ENCODE measurements around the gene FNDC1.

Gene FNDC1

DNA sequence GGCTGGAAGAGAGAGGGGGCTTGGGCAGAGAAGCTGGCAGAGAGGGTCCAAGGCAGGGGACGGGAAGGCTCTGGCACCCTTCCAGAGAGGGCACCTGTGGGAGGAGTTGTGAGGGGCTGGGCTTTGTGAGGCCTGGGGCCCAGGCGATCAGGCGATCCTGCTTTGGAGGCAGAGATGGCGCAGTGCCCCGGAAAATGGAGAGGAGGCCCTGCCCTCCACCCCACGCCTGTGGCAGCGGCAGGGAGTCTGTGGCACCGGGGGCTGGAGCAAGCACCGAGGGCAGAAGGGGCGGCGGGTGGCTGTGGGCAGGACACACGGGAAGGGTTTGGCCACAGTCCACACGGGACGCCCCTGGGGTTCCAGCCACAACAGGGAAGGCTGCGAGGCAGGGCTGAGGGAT, 36.5 kb upstream of the FNDC1 start:
- H3K18ac ChIP-seq (ENCODE audit: low read length), result no peak overlapping the region
- no peak overlapping the region for H3K9ac ChIP-seq (ENCODE audit: low read length)
- H2BK5ac ChIP-seq (ENCODE audit: low read length), result no peak overlapping the region
- no peak overlapping the region for H4K8ac ChIP-seq (ENCODE audit: low read depth, low read length)
- H3K56ac ChIP-seq (ENCODE audit: low read length), result no peak overlapping the region
- H3K4me1 ChIP-seq (ENCODE audit: control insufficient read depth, low read depth, low read length), result no peaks in the 10 kb centered on the region
- no peaks in the 10 kb centered on the region for H3K79me1 ChIP-seq (ENCODE audit: low read length)
- H3K23ac ChIP-seq (ENCODE audit: low read length), result no peak overlapping the region
- H3K36me3 ChIP-seq (ENCODE audit: control insufficient read depth, insufficient read depth, low read length), result no peaks in the 10 kb centered on the region
- no peak overlapping the region for H3K4me3 ChIP-seq (ENCODE audit: low read length)
- WGBS (ENCODE audit: extremely low coverage, insufficient coverage, low lambda C conversion rate), result no CpG with 5 or more reads among the region's 15 CpGs
- no peak overlapping the region for H3K27ac ChIP-seq (ENCODE audit: low read depth, low read length)
- H3K4ac ChIP-seq (ENCODE audit: low read depth, low read length), result no peak overlapping the region
- H2AK5ac ChIP-seq (ENCODE audit: low read length), result no peak overlapping the region
- H3K4me2 ChIP-seq (ENCODE audit: low read length), result no peak overlapping the region
- no peak for DNase-seq
- no peak overlapping the region for H2BK120ac ChIP-seq (ENCODE audit: low read depth, low read length)
- H2BK15ac ChIP-seq (replicated peaks; ENCODE audit: low read depth), result no peak overlapping the region
- H3K27me3 ChIP-seq (ENCODE audit: insufficient read depth, low read length, poor library complexity), result no peaks in the 10 kb centered on the region
- H4K5ac ChIP-seq (ENCODE audit: low read length), result no peak overlapping the region
- no peaks in the 10 kb centered on the region for H3K79me2 ChIP-seq (ENCODE audit: control insufficient read depth, insufficient read depth, low read length)

DNA sequence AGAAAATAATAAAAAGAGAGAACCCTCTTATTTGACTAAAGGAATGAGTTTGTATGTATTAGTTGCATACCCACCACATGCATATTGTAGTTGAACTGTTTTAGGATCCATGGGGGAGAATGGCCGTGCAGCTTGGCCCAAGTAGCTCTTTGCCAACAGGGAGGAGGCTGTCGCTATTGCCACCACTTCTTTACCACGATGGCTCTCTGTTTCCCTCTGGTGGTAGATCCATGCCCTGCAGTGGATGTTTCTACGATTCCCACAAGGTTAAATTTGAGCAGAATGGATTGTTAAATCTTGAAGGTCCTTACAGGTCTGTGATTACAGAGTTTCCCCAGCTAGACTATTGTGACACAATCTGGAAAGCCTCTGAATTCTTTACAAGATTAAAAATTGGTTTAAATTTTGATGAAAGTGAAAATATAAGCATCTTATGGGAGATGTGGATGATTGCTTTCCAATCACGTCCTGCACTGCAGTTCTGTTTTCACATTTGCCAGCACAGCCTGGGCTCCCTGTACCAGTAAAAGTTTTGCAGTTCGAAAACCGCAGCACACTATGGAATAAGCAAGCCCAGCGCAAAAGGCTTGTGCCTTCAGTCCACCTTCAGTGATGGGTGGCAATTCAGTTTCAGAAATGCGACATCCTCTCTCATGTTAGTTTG, 34.4 kb upstream of the FNDC1 start:
- H3K79me1 ChIP-seq (ENCODE audit: low read length), result no peaks in the 10 kb centered on the region
- H3K4me1 ChIP-seq (ENCODE audit: control insufficient read depth, low read depth, low read length), result no peaks in the 10 kb centered on the region
- no peak overlapping the region for H2BK5ac ChIP-seq (ENCODE audit: low read length)
- H3K27me3 ChIP-seq (ENCODE audit: insufficient read depth, low read length, poor library complexity), result no peaks in the 10 kb centered on the region
- H3K79me2 ChIP-seq (ENCODE audit: control insufficient read depth, insufficient read depth, low read length), result no peaks in the 10 kb centered on the region
- no peak overlapping the region for H4K5ac ChIP-seq (ENCODE audit: low read length)
- WGBS (ENCODE audit: extremely low coverage, insufficient coverage, low lambda C conversion rate), result no CpG with 5 or more reads among the region's 9 CpGs
- no peak overlapping the region for H3K56ac ChIP-seq (ENCODE audit: low read length)
- no peak overlapping the region for H3K23ac ChIP-seq (ENCODE audit: low read length)
- H2BK120ac ChIP-seq (ENCODE audit: low read depth, low read length), result no peak overlapping the region
- H3K18ac ChIP-seq (ENCODE audit: low read length), result no peak overlapping the region
- H3K4ac ChIP-seq (ENCODE audit: low read depth, low read length), result no peak overlapping the region
- no peak overlapping the region for H4K8ac ChIP-seq (ENCODE audit: low read depth, low read length)
- DNase-seq, result peak; percentile 81
- no peak overlapping the region for H3K9ac ChIP-seq (ENCODE audit: low read length)
- H2AK5ac ChIP-seq (ENCODE audit: low read length), result no peak overlapping the region
- H3K36me3 ChIP-seq (ENCODE audit: control insufficient read depth, insufficient read depth, low read length), result no peaks in the 10 kb centered on the region
- H2BK15ac ChIP-seq (replicated peaks; ENCODE audit: low read depth), result no peak overlapping the region
- no peak overlapping the region for H3K27ac ChIP-seq (ENCODE audit: low read depth, low read length)
- H3K4me2 ChIP-seq (ENCODE audit: low read length), result no peak overlapping the region
- no peak overlapping the region for H3K4me3 ChIP-seq (ENCODE audit: low read length)

DNA sequence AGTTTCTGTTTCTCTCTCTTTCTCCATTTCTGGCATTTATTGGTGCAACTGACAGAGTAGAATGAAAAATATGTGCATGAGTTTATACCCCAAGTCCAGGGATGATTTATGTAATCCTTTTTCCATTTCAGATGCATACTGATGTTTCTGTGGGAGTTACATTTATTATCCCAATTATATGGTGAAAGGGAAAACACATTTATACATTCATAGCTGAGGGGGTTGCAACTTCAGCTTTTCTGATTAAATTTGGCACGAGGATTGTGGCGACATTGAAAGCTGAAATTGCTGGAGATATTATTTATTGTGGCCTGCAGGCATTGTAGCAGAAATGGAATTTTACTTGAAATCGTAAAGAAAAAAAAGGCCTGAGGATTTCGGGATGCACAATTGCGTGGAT, 31.5 kb upstream of the FNDC1 start:
- Histone ChIP-seq H3K9ac (ENCODE audit: low read length) (no peak overlapping the region), H2BK5ac (ENCODE audit: low read length) (no peak overlapping the region), H3K79me1 (ENCODE audit: low read length) (no peaks in the 10 kb centered on the region), H3K36me3 (ENCODE audit: control insufficient read depth, insufficient read depth, low read length) (no peaks in the 10 kb centered on the region), H4K5ac (ENCODE audit: low read length) (no peak overlapping the region), H3K27ac (ENCODE audit: low read depth, low read length) (no peak overlapping the region), H3K27me3 (ENCODE audit: insufficient read depth, low read length, poor library complexity) (no peaks in the 10 kb centered on the region), H3K23ac (ENCODE audit: low read length) (no peak overlapping the region), H3K4me1 (ENCODE audit: control insufficient read depth, low read depth, low read length) (no peaks in the 10 kb centered on the region), H2BK120ac (ENCODE audit: low read depth, low read length) (no peak overlapping the region), H3K18ac (ENCODE audit: low read length) (no peak overlapping the region), H3K4ac (ENCODE audit: low read depth, low read length) (no peak overlapping the region), H3K4me2 (ENCODE audit: low read length) (no peak overlapping the region), H2BK15ac (replicated peaks; ENCODE audit: low read depth) (no peak overlapping the region), H3K79me2 (ENCODE audit: control insufficient read depth, insufficient read depth, low read length) (no peaks in the 10 kb centered on the region), H3K4me3 (ENCODE audit: low read length) (no peak overlapping the region), H2AK5ac (ENCODE audit: low read length) (no peak overlapping the region), H3K56ac (ENCODE audit: low read length) (no peak overlapping the region), H4K8ac (ENCODE audit: low read depth, low read length) (no peak overlapping the region)
- WGBS (ENCODE audit: extremely low coverage, insufficient coverage, low lambda C conversion rate), result no CpG with 5 or more reads among the region's 5 CpGs
- no peak for DNase-seq

DNA sequence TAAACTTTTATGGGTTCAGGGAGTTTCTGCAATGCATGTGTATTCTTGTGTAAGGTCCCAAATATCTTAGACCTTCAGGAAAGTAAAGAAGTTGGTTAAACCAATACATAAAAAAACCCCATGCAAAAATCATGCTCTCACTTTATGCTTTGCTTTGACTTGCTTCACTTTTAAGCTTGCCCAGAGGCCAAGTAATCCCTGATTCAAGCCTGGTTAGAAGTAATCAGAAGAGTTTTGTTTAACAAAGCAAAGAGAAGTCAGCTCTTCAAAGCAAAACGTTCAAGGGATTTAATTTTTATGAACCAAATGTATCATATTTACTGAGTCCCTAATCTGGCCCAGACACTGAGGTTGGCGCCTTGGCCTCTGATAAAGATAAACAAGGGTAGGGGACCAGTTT, 26.7 kb upstream of the FNDC1 start:
- Histone ChIP-seq H3K23ac (ENCODE audit: low read length) (no peak overlapping the region), H2AK5ac (ENCODE audit: low read length) (no peak overlapping the region), H4K8ac (ENCODE audit: low read depth, low read length) (no peak overlapping the region), H2BK5ac (ENCODE audit: low read length) (no peak overlapping the region), H3K18ac (ENCODE audit: low read length) (no peak overlapping the region), H3K56ac (ENCODE audit: low read length) (no peak overlapping the region), H3K4me1 (ENCODE audit: control insufficient read depth, low read depth, low read length) (no peaks in the 10 kb centered on the region), H2BK120ac (ENCODE audit: low read depth, low read length) (no peak overlapping the region), H3K9ac (ENCODE audit: low read length) (no peak overlapping the region), H3K36me3 (ENCODE audit: control insufficient read depth, insufficient read depth, low read length) (no peaks in the 10 kb centered on the region), H4K5ac (ENCODE audit: low read length) (no peak overlapping the region), H3K4ac (ENCODE audit: low read depth, low read length) (no peak overlapping the region), H3K4me3 (ENCODE audit: low read length) (no peak overlapping the region), H3K79me1 (ENCODE audit: low read length) (no peaks in the 10 kb centered on the region), H2BK15ac (replicated peaks; ENCODE audit: low read depth) (no peak overlapping the region), H3K27me3 (ENCODE audit: insufficient read depth, low read length, poor library complexity) (no peaks in the 10 kb centered on the region), H3K27ac (ENCODE audit: low read depth, low read length) (no peak overlapping the region), H3K4me2 (ENCODE audit: low read length) (no peak overlapping the region), H3K79me2 (ENCODE audit: control insufficient read depth, insufficient read depth, low read length) (no peaks in the 10 kb centered on the region)
- no peak for DNase-seq
- WGBS (ENCODE audit: extremely low coverage, insufficient coverage, low lambda C conversion rate), result no CpG with 5 or more reads among the region's 2 CpGs

DNA sequence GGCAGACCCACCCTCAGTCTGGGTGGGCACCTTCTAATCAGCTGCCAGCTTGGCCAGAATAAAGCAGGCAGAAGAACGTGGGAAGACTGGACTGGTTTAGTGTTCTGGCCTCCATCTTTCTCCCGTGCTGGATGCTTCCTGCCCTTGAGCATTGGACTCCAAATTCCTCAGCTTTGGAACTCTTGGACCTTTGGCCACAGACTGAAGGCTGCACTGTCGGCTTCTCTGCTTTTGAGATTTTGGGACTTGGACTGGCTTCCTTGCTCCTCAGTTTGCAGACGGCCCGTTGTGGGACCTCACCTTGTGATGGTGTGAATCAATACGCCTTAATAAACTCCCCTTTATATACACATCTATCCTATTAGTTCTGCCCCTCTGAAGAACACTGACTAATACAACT, 20.6 kb upstream of the FNDC1 start:
- H2BK15ac ChIP-seq (replicated peaks; ENCODE audit: low read depth), result no peak overlapping the region
- no peaks in the 10 kb centered on the region for H3K27me3 ChIP-seq (ENCODE audit: insufficient read depth, low read length, poor library complexity)
- no peaks in the 10 kb centered on the region for H3K36me3 ChIP-seq (ENCODE audit: control insufficient read depth, insufficient read depth, low read length)
- no peak overlapping the region for H3K9ac ChIP-seq (ENCODE audit: low read length)
- H3K79me2 ChIP-seq (ENCODE audit: control insufficient read depth, insufficient read depth, low read length), result no peaks in the 10 kb centered on the region
- H3K23ac ChIP-seq (ENCODE audit: low read length), result no peak overlapping the region
- no peak overlapping the region for H4K5ac ChIP-seq (ENCODE audit: low read length)
- H3K56ac ChIP-seq (ENCODE audit: low read length), result no peak overlapping the region
- H2BK120ac ChIP-seq (ENCODE audit: low read depth, low read length), result no peak overlapping the region
- no CpG with 5 or more reads among the region's 6 CpGs for WGBS (ENCODE audit: extremely low coverage, insufficient coverage, low lambda C conversion rate)
- DNase-seq, result no peak
- H3K4me1 ChIP-seq (ENCODE audit: control insufficient read depth, low read depth, low read length), result no peaks in the 10 kb centered on the region
- H3K27ac ChIP-seq (ENCODE audit: low read depth, low read length), result no peak overlapping the region
- H3K4me3 ChIP-seq (ENCODE audit: low read length), result no peak overlapping the region
- H2BK5ac ChIP-seq (ENCODE audit: low read length), result no peak overlapping the region
- H3K4ac ChIP-seq (ENCODE audit: low read depth, low read length), result no peak overlapping the region
- no peak overlapping the region for H3K18ac ChIP-seq (ENCODE audit: low read length)
- H3K4me2 ChIP-seq (ENCODE audit: low read length), result no peak overlapping the region
- no peak overlapping the region for H2AK5ac ChIP-seq (ENCODE audit: low read length)
- H4K8ac ChIP-seq (ENCODE audit: low read depth, low read length), result no peak overlapping the region
- no peaks in the 10 kb centered on the region for H3K79me1 ChIP-seq (ENCODE audit: low read length)

DNA sequence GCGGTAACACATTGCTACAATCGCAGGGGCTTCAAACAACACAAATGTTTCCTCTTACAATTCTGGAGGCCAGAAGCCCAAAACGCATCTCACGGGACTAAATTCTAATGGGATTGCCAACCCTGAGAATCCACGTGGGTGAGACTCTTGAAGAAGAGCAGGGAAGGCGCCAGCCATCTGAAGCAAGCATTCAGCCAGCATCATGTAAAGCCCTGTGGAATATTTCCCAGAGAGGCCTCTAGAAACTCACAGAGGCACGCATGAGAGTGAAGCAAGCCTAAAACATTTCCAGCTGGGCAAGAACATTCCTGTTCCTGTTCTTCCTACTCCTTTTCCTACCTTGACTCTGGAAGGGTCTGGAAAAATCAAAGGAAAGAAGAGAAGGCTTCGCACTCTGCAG, 19.6 kb upstream of the FNDC1 start:
- H3K18ac ChIP-seq (ENCODE audit: low read length), result no peak overlapping the region
- WGBS (ENCODE audit: extremely low coverage, insufficient coverage, low lambda C conversion rate), result no CpG with 5 or more reads among the region's 8 CpGs
- no peak overlapping the region for H3K4me3 ChIP-seq (ENCODE audit: low read length)
- H3K56ac ChIP-seq (ENCODE audit: low read length), result no peak overlapping the region
- no peak overlapping the region for H3K23ac ChIP-seq (ENCODE audit: low read length)
- no peak overlapping the region for H3K4me2 ChIP-seq (ENCODE audit: low read length)
- H3K27me3 ChIP-seq (ENCODE audit: insufficient read depth, low read length, poor library complexity), result no peaks in the 10 kb centered on the region
- no peak overlapping the region for H4K5ac ChIP-seq (ENCODE audit: low read length)
- no peak overlapping the region for H2BK120ac ChIP-seq (ENCODE audit: low read depth, low read length)
- no peaks in the 10 kb centered on the region for H3K79me2 ChIP-seq (ENCODE audit: control insufficient read depth, insufficient read depth, low read length)
- H3K9ac ChIP-seq (ENCODE audit: low read length), result no peak overlapping the region
- no peak overlapping the region for H3K4ac ChIP-seq (ENCODE audit: low read depth, low read length)
- no peak overlapping the region for H2BK15ac ChIP-seq (replicated peaks; ENCODE audit: low read depth)
- H3K79me1 ChIP-seq (ENCODE audit: low read length), result no peaks in the 10 kb centered on the region
- no peak overlapping the region for H3K27ac ChIP-seq (ENCODE audit: low read depth, low read length)
- H4K8ac ChIP-seq (ENCODE audit: low read depth, low read length), result no peak overlapping the region
- no peak for DNase-seq
- H2BK5ac ChIP-seq (ENCODE audit: low read length), result no peak overlapping the region
- H3K4me1 ChIP-seq (ENCODE audit: control insufficient read depth, low read depth, low read length), result no peaks in the 10 kb centered on the region
- H3K36me3 ChIP-seq (ENCODE audit: control insufficient read depth, insufficient read depth, low read length), result no peaks in the 10 kb centered on the region
- H2AK5ac ChIP-seq (ENCODE audit: low read length), result no peak overlapping the region

Data from mesendoderm (in vitro differentiated cells).